K562 (cell line): ENCODE results near the gene CHMP1A. TPM values are rescaled to one million over a fixed set of nuclear protein-coding genes. Genes with fewer than 3 reads are reported as not detected.
A peak's percentile ranks its signal among the peaks of the same experiment; 100 is the strongest.

Experiments
- COPS2 ChIP-seq: fragments of 450-650 bp; conservative IDR thresholded peaks from 2 replicates; pipeline ENCODE4 v1.6.1; 2016; ENCODE audit warnings: mild to moderate bottlenecking, moderate library complexity
- CXXC5 ChIP-seq: fragments of 250-450 bp; sonication (Bioruptor Pico); IDR thresholded peaks from 2 replicates; pipeline ENCODE4 v1.8.0; 2022; ENCODE audit warnings: inconsistent platforms, mild to moderate bottlenecking, moderate library complexity
- DACH1 ChIP-seq: fragments of 450-650 bp; IDR thresholded peaks from 2 replicates; pipeline ENCODE4 v1.6.1; 2018; ENCODE audit not compliant: partially characterized antibody
- E2F3 ChIP-seq: fragments of 250-450 bp; sonication (Bioruptor Pico); IDR thresholded peaks from 2 replicates; pipeline ENCODE4 v1.4.0; 2020; ENCODE audit warnings: mild to moderate bottlenecking
- E2F6 ChIP-seq, 2 experiments: IDR thresholded peaks; 2 replicates each; pipeline ENCODE4 v1.6.1; 2011; ENCODE audit warnings: borderline replicate concordance in 1 of 2, control low read depth in 1 of 2, low read depth in 1 of 2, low read length in 1 of 2, mild to moderate bottlenecking in 1 of 2, mixed read lengths in 1 of 2, moderate library complexity in 1 of 2; ENCODE audit not compliant: insufficient read depth in 1 of 2, insufficient read length in 1 of 2, poor library complexity in 1 of 2, severe bottlenecking in 1 of 2; ENCODE audit errors: extremely low read depth in 1 of 2
- ETV1 ChIP-seq: fragments of 450-650 bp; conservative IDR thresholded peaks from 2 replicates; pipeline ENCODE4 v1.6.1; 2016; ENCODE audit warnings: missing genetic modification characterization, control low read depth, low read depth, missing compliant biosample characterization
- JUND ChIP-seq, 2 experiments: IDR thresholded peaks; 2 replicates in 1 of 2; 3 replicates in 1 of 2; pipeline ENCODE4 v1.6.1; 2011; ENCODE audit warnings: borderline replicate concordance in 2 of 2, low read depth in 2 of 2, low read length in 2 of 2, improper control_type of control experiment in 1 of 2, missing biosample characterization in 1 of 2, missing genetic modification characterization in 1 of 2, missing genetic modification reagents in 1 of 2
- KAT8 ChIP-seq: fragments of 450-650 bp; IDR thresholded peaks from 2 replicates; pipeline ENCODE4 v1.6.1; 2016; ENCODE audit warnings: low read depth, mild to moderate bottlenecking
- KDM5B ChIP-seq: fragments of 200-600 bp; sonication (generic); IDR thresholded peaks from 2 replicates; pipeline ENCODE4 v1.6.1; 2012; ENCODE audit warnings: low read depth, mild to moderate bottlenecking, moderate library complexity, low read length, control low read depth, inconsistent platforms; ENCODE audit not compliant: insufficient replicate concordance
- MBD1 ChIP-seq: fragments of 250-450 bp; sonication (Bioruptor Pico); IDR thresholded peaks from 2 replicates; pipeline ENCODE4 v1.8.0; 2022; ENCODE audit warnings: inconsistent platforms
- MBD2 ChIP-seq: sonication (generic); IDR thresholded peaks from 2 replicates; pipeline ENCODE4 v1.6.1; 2016; ENCODE audit warnings: low read depth, borderline replicate concordance
- MYC ChIP-seq, 2 experiments: fragments of 250-450 bp in 1 of 2; sonication (Bioruptor Pico) in 1 of 2; IDR thresholded peaks; 2 replicates each; pipeline versions ENCODE4 v1.5.1 to v1.6.1; 2012 to 2021; ENCODE audit warnings: low read depth in 2 of 2, borderline replicate concordance in 1 of 2, improper control_type of control experiment in 1 of 2, low read length in 1 of 2, mild to moderate bottlenecking in 1 of 2, moderate library complexity in 1 of 2
- PCBP1 ChIP-seq: fragments of 200-400 bp; formaldehyde crosslinking; IDR thresholded peaks from 2 replicates; pipeline ENCODE4 v1.6.1; 2018; ENCODE audit warnings: mild to moderate bottlenecking, low read depth, low read length; ENCODE audit not compliant: poor library complexity, severe bottlenecking
- POLR2B ChIP-seq: fragments of 450-650 bp; IDR thresholded peaks from 2 replicates; pipeline ENCODE4 v1.6.1; 2018; ENCODE audit warnings: low read depth; ENCODE audit not compliant: partially characterized antibody
- RBM17 ChIP-seq: fragments of 200-400 bp; formaldehyde crosslinking; IDR thresholded peaks from 2 replicates; pipeline ENCODE4 v1.6.1; 2017; ENCODE audit warnings: low read depth, mild to moderate bottlenecking, low read length, borderline replicate concordance
- RFX1 ChIP-seq: fragments of 450-650 bp; IDR thresholded peaks from 2 replicates; pipeline ENCODE4 v1.6.1; 2016; ENCODE audit warnings: mild to moderate bottlenecking, moderate library complexity
- SMAD4 ChIP-seq: fragments of 250-450 bp; sonication (Bioruptor Pico); conservative IDR thresholded peaks from 2 replicates; pipeline ENCODE4 v1.8.0; 2021; ENCODE audit warnings: inconsistent platforms, mild to moderate bottlenecking, moderate library complexity
- TEAD4 ChIP-seq, 2 experiments: sonication (generic) in 1 of 2; formaldehyde crosslinking in 1 of 2; IDR thresholded peaks; 2 replicates each; pipeline versions ENCODE4 v1.6.1 to v1.8.0; 2012 to 2022; ENCODE audit warnings: borderline replicate concordance in 1 of 2, inconsistent platforms in 1 of 2, low read length in 1 of 2, mild to moderate bottlenecking in 1 of 2, missing genetic modification reagents in 1 of 2
- TGIF2 ChIP-seq: sonication (generic); formaldehyde crosslinking; IDR thresholded peaks from 2 replicates; pipeline ENCODE4 v1.8.1; 2022; ENCODE audit warnings: mild to moderate bottlenecking, missing genetic modification reagents, moderate library complexity
- ZFPM2 ChIP-seq: fragments of 250-450 bp; sonication (Bioruptor Pico); IDR thresholded peaks from 2 replicates; pipeline ENCODE4 v1.5.1; 2022; ENCODE audit warnings: mild to moderate bottlenecking
- ZNF140 ChIP-seq: fragments of 250-450 bp; sonication (Bioruptor Pico); IDR thresholded peaks from 2 replicates; pipeline ENCODE4 v1.8.0; 2021; ENCODE audit warnings: moderate library complexity, mild to moderate bottlenecking, inconsistent platforms
- ZNF512 ChIP-seq: IDR thresholded peaks from 2 replicates; pipeline ENCODE4 v1.6.1; 2016; ENCODE audit warnings: missing genetic modification characterization, missing compliant biosample characterization
- ZNF785 ChIP-seq: fragments of 250-450 bp; sonication (Bioruptor Pico); IDR thresholded peaks from 2 replicates; pipeline ENCODE4 v1.4.0; 2020; ENCODE audit warnings: mild to moderate bottlenecking
- polyA plus RNA-seq, 8 experiments: library from polyadenylated mRNA; depleted of rRNA in 4 of 8; stranded (reverse) in 5 of 8; unstranded in 3 of 8; fragments of >200 nt; fragmentation: Nextera tagmentation in 2 of 8; fragmentation: Illumina TruSeq in 1 of 8; extraction: Ambion mirVana in 2 of 8; extraction: Trizol in 1 of 8; gene quantifications; 2 replicates each; pipeline versions ENCODE4 v1.2.1 to v1.2.3, GENCODE V29; 2011 to 2014; ENCODE audit warnings: inconsistent platforms in 1 of 8, missing spikeins in 1 of 8
- total RNA-seq, 7 experiments: library from RNA; depleted of rRNA in 6 of 7; stranded (reverse); fragments of >200 nt in 6 of 7; fragmentation: Illumina TruSeq in 2 of 7; extraction: Trizol in 2 of 7; gene quantifications; 2 replicates each; pipeline versions ENCODE4 v1.2.1 to v1.2.3, GENCODE V29; 2011 to 2021; ENCODE audit warnings: low replicate concordance in 1 of 7

The CHMP1A gene
- total and polyA plus RNA-seq, 9 of the 15 experiments (the other 6 are each of a cell fraction or from before 2014, with no cell fraction given), result 0.83 to 79.9 (median 45.2) TPM

GRCh38 chr16:89686520-89687091, 29.1 kb upstream of the CHMP1A start, which contains the start of gene CDK10 (continued):
- TF ChIP-seq ZNF512 (tag) (no peak), MYC (IDR thresholded peaks at IDR 0.05; ENCODE audit: low read depth, low read length) (peak; percentile 98), MYC (CRISPR knock-in tag; IDR thresholded peaks at IDR 0.05; ENCODE audit: borderline replicate concordance, low read depth) (peak; percentile 31; the same call in 1 of the 2 replicates), ETV1 (tag) (peak; percentile 62), KDM5B (peak; percentile 92), ZNF140 (CRISPR knock-in tag) (no peak), MBD1 (CRISPR knock-in tag) (no peak), MBD2 (peak; percentile 62; the same call in 1 of the 2 replicates), ZNF785 (CRISPR knock-in tag) (no peak), PCBP1 (peak; percentile 53), TEAD4 (IDR thresholded peaks at IDR 0.05; ENCODE audit: low read length) (peak; percentile 30; the same call in 1 of the 2 replicates), TEAD4 (CRISPR knock-in tag; IDR thresholded peaks at IDR 0.05; ENCODE audit: borderline replicate concordance) (no peak), RFX1 (peak; percentile 98), DACH1 (no peak), E2F6 (IDR thresholded peaks at IDR 0.05; ENCODE audit: borderline replicate concordance in 1 of 2, extremely low read depth in 1 of 2, insufficient read depth in 1 of 2, insufficient read length in 1 of 2, low read depth in 1 of 2, low read length in 1 of 2, poor library complexity in 1 of 2, severe bottlenecking in 1 of 2) (peak; percentile 97 to 100), ZFPM2 (CRISPR knock-in tag) (0 out of 2 replicates have a peak, but pooled peaks have one; percentile 43), TGIF2 (no peak), SMAD4 (peak; percentile 47; the same call in 1 of the 2 replicates), POLR2B (peak; percentile 93), JUND (IDR thresholded peaks at IDR 0.05; ENCODE audit: borderline replicate concordance, low read depth, low read length) (no peak; the same call in 1 of the 2 replicates), JUND (tag; IDR thresholded peaks at IDR 0.05; ENCODE audit: borderline replicate concordance, low read depth, low read length) (no peak; the same call in 2 of the 3 replicates), CXXC5 (CRISPR knock-in tag) (peak; percentile 81), COPS2 (no peak), RBM17 (no peak), E2F3 (CRISPR knock-in tag) (peak; percentile 85), KAT8 (no peak)
